Mesendoderm (in vitro differentiated cells): ENCODE results near the gene KIRREL2.

Source experiments
- DNase-seq: peaks from one replicate; pipeline ENCODE4 v3.0.0; 2013
- H2AK5ac ChIP-seq: 2 replicates; pipeline ENCODE4 v1.6.1; 2013; ENCODE audit warnings: low read length, inconsistent platforms
- H2BK120ac ChIP-seq: 2 replicates; pipeline ENCODE4 v1.6.1; 2013; ENCODE audit warnings: low read depth, mild to moderate bottlenecking, low read length, moderate library complexity, mixed read lengths
- H2BK15ac ChIP-seq: replicated peaks from 2 replicates; pipeline ENCODE4 v1.6.1; 2013; ENCODE audit warnings: low read depth, mild to moderate bottlenecking, moderate library complexity
- H2BK5ac ChIP-seq: 2 replicates; pipeline ENCODE4 v1.6.1; 2013; ENCODE audit warnings: low read length, inconsistent platforms
- H3K18ac ChIP-seq: 2 replicates; pipeline ENCODE4 v1.6.1; 2013; ENCODE audit warnings: mild to moderate bottlenecking, low read length, mixed read lengths
- H3K23ac ChIP-seq: one replicate; pipeline ENCODE4 v1.6.1; 2013; ENCODE audit warnings: low read length
- H3K27ac ChIP-seq: 2 replicates; pipeline ENCODE4 v1.5.1; 2013; ENCODE audit warnings: low read depth, mild to moderate bottlenecking, inconsistent platforms, low read length, moderate library complexity
- H3K27me3 ChIP-seq: 2 replicates; pipeline ENCODE4 v1.6.1; 2013; ENCODE audit warnings: low read length, control low read depth, mild to moderate bottlenecking, inconsistent platforms; ENCODE audit not compliant: insufficient read depth, poor library complexity
- H3K36me3 ChIP-seq: 2 replicates; pipeline ENCODE4 v1.6.1; 2013; ENCODE audit warnings: low read length, inconsistent platforms; ENCODE audit not compliant: control insufficient read depth, insufficient read depth
- H3K4ac ChIP-seq: one replicate; pipeline ENCODE4 v1.6.1; 2013; ENCODE audit warnings: low read depth, mild to moderate bottlenecking, low read length, moderate library complexity
- H3K4me1 ChIP-seq: 2 replicates; pipeline ENCODE4 v1.6.1; 2013; ENCODE audit warnings: low read depth, low read length, inconsistent platforms; ENCODE audit not compliant: control insufficient read depth
- H3K4me2 ChIP-seq: 2 replicates; pipeline ENCODE4 v1.6.1; 2013; ENCODE audit warnings: low read length
- H3K4me3 ChIP-seq: 2 replicates; pipeline ENCODE4 v1.5.1; 2013; ENCODE audit warnings: mild to moderate bottlenecking, low read length
- H3K56ac ChIP-seq: one replicate; pipeline ENCODE4 v1.6.1; 2013; ENCODE audit warnings: low read length
- H3K79me1 ChIP-seq: 2 replicates; pipeline ENCODE4 v1.6.1; 2013; ENCODE audit warnings: low read length, inconsistent platforms
- H3K79me2 ChIP-seq: 2 replicates; pipeline ENCODE4 v1.6.1; 2013; ENCODE audit warnings: mild to moderate bottlenecking, low read length; ENCODE audit not compliant: control insufficient read depth, insufficient read depth
- H3K9ac ChIP-seq: 2 replicates; pipeline ENCODE4 v1.6.1; 2013; ENCODE audit warnings: low read length, inconsistent platforms
- H4K5ac ChIP-seq: one replicate; pipeline ENCODE4 v1.6.1; 2013; ENCODE audit warnings: low read length
- H4K8ac ChIP-seq: one replicate; pipeline ENCODE4 v1.6.1; 2013; ENCODE audit warnings: low read depth, mild to moderate bottlenecking, control low read depth, low read length, moderate library complexity
- WGBS: extraction: QIAGEN DNeasy Blood & Tissue Kit; methylation state at CpG from one replicate; pipeline ENCODE4 v1.1.7; 2013; ENCODE audit warnings: low lambda C conversion rate, missing lambda C conversion rate; ENCODE audit not compliant: insufficient coverage; ENCODE audit errors: extremely low coverage; 5-methylcytosine and 5-hydroxymethylcytosine counted together

Gene KIRREL2

DNA sequence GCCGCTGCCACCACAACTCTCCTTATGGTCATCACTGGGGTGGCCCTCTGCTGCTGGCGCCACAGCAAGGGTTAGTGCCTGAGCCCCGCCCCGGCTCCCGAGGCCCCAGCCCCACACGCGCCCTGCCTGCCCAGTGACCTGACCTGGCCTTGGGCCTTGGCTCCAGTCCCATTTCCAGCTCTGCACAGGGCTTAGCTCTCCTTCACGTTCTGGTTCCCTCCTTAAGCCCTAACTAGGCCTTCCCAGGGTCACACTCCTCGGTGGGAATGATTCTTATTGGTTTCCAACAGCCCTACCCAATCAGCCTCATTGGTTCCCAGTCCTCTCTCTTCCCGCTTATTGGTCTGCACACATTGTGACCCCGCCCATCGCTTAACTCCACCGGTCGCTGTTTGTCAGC lies 5.8 kb downstream of the KIRREL2 start:
- no peaks in the 10 kb centered on the region for H3K36me3 ChIP-seq
- H3K27ac ChIP-seq = no peak overlapping the region
- no peak overlapping the region for H2BK120ac ChIP-seq
- no peak overlapping the region for H3K18ac ChIP-seq
- peaks cover 2% of the 10 kb centered on the region for H3K27me3 ChIP-seq
- H3K23ac ChIP-seq = no peak overlapping the region
- H3K79me2 ChIP-seq = no peaks in the 10 kb centered on the region
- H3K79me1 ChIP-seq = no peaks in the 10 kb centered on the region
- H2AK5ac ChIP-seq = no peak overlapping the region
- no peak overlapping the region for H3K4me3 ChIP-seq
- H3K4me1 ChIP-seq = peaks cover 3% of the 10 kb centered on the region
- H3K4me2 ChIP-seq = no peak overlapping the region
- no peak overlapping the region for H4K8ac ChIP-seq
- H3K56ac ChIP-seq = no peak overlapping the region
- no peak overlapping the region for H2BK5ac ChIP-seq
- no peak overlapping the region for H3K4ac ChIP-seq
- H3K9ac ChIP-seq = no peak overlapping the region
- DNase-seq = peak; percentile 45
- no peak overlapping the region for H4K5ac ChIP-seq
- H2BK15ac ChIP-seq = no peak overlapping the region
- WGBS = no CpG with 5 or more reads among the region's 14 CpGs

DNA sequence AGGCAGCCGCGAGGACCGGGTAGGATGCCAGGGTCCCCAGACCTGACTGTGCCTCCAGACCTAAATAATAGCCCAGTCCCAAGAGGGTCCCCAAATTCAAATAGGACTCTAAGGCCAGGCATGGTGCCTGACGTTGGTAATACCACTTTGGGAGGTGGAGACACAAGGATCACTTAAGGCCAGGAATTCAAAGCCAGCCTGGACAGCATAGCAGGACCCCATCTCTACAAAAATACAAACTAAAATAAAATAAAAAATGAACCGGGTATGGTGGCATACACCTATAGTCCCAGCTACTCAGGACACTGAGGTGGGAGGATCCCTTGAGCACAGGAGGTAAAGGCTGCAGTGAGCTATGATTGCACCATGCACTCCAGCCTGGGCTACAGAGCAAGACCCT lies 6.3 kb downstream of the KIRREL2 start:
- Histone ChIP-seq H3K23ac (no peak overlapping the region), H3K18ac (no peak overlapping the region)
- WGBS = no CpG with 5 or more reads among the region's 5 CpGs

DNA sequence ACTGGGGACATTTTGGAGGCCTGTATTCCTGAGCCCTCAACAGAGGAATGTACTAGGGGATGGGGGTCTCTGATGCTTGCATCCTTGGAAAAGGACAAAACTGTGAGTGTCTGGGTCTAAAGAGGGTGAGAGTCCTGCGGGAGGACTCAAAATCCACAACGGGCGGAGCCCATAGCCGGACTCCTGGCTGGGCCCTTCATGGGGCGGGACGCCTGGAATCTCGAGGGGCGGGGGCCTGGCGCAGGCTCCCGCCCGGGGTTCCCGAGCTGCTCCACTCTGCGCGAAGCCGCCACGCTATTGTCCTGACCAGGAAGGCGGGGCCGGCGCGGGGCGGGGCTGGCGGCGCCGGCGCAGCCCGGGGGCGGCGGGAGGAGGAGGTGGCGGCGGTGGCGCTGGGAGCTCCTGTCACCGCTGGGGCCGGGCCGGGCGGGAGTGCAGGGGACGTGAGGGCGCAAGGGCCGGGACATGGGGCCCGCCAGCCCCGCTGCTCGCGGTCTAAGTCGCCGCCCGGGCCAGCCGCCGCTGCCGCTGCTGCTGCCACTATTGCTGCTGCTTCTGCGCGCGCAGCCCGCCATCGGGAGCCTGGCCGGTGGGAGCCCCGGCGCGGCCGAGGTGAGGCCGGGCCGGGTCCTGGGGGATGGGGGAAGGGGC lies 11.6 kb downstream of the KIRREL2 start, which contains the start of gene APLP1:
TSS of gene APLP1 (plus strand) at position 403 of the 651 bp plus-strand sequence. CDS start at position 466, 63 bp downstream.
- Histone ChIP-seq H3K18ac (peak within 1 kb of the TSS; percentile 7), H3K27me3 (no peaks in the 10 kb centered on the region), H3K4me1 (peaks cover 4% of the 10 kb centered on the region), H3K9ac (peak within 1 kb of the TSS; percentile 64), H4K8ac (no peak within 1 kb of the TSS), H3K4ac (no peak within 1 kb of the TSS), H2AK5ac (no peak within 1 kb of the TSS), H2BK120ac (no peak within 1 kb of the TSS), H3K36me3 (no peaks in the 10 kb centered on the region), H3K79me1 (no peaks in the 10 kb centered on the region), H3K56ac (peak within 1 kb of the TSS; percentile 54), H3K4me3 (no peak within 1 kb of the TSS), H3K23ac (no peak within 1 kb of the TSS), H2BK5ac (no peak within 1 kb of the TSS), H3K4me2 (peak within 1 kb of the TSS; percentile 72), H4K5ac (peak within 1 kb of the TSS; percentile 33), H3K79me2 (no peaks in the 10 kb centered on the region), H2BK15ac (no peak within 1 kb of the TSS), H3K27ac (no peak within 1 kb of the TSS)
- WGBS = no CpG with 5 or more reads among the region's 60 CpGs
- peak; percentile 50 for DNase-seq

More for the DNA sequence above, 6.3 kb downstream of the KIRREL2 start:
- no peak overlapping the region for H3K9ac ChIP-seq
- no peaks in the 10 kb centered on the region for H3K79me2 ChIP-seq
- H3K27ac ChIP-seq = no peak overlapping the region
- no peak overlapping the region for H4K5ac ChIP-seq
- H2AK5ac ChIP-seq = no peak overlapping the region
- no peak overlapping the region for H2BK15ac ChIP-seq
- H3K4me3 ChIP-seq = no peak overlapping the region
- no peaks in the 10 kb centered on the region for H3K79me1 ChIP-seq
- peaks cover 4% of the 10 kb centered on the region for H3K4me1 ChIP-seq
- H3K36me3 ChIP-seq = no peaks in the 10 kb centered on the region
- DNase-seq = no peak
- no peak overlapping the region for H2BK120ac ChIP-seq
- H4K8ac ChIP-seq = no peak overlapping the region
- H3K4me2 ChIP-seq = no peak overlapping the region
- H2BK5ac ChIP-seq = no peak overlapping the region
- no peak overlapping the region for H3K56ac ChIP-seq
- no peak overlapping the region for H3K4ac ChIP-seq
- H3K27me3 ChIP-seq = peaks cover 2% of the 10 kb centered on the region

- Histone ChIP-seq H3K4me1 (peaks cover 4% of the 10 kb centered on the region), H3K79me2 (no peaks in the 10 kb centered on the region), H2BK120ac (no peak overlapping the region), H3K18ac (peak overlapping the region; percentile 7), H3K4me3 (no peak overlapping the region), H2AK5ac (no peak overlapping the region), H2BK5ac (no peak overlapping the region), H3K56ac (peak overlapping the region; percentile 42), H3K9ac (peak overlapping the region; percentile 54), H4K5ac (no peak overlapping the region), H3K4me2 (peak overlapping the region; percentile 72), H3K23ac (no peak overlapping the region), H4K8ac (no peak overlapping the region), H3K4ac (no peak overlapping the region), H3K27me3 (no peaks in the 10 kb centered on the region), H2BK15ac (no peak overlapping the region), H3K79me1 (no peaks in the 10 kb centered on the region), H3K36me3 (no peaks in the 10 kb centered on the region), H3K27ac (no peak overlapping the region)
- WGBS = no CpG with 5 or more reads among the region's 15 CpGs
- no peak for DNase-seq
These were observed 12.2 kb downstream of the KIRREL2 start for GRCh38 chr19:35868823-35869326.

GRCh38 chr19:35869327-35870123 lies 12.8 kb downstream of the KIRREL2 start:
- no peak overlapping the region for H4K5ac ChIP-seq
- no peak overlapping the region for H2BK120ac ChIP-seq
- H2BK15ac ChIP-seq = no peak overlapping the region
- H3K9ac ChIP-seq = peak overlapping the region; percentile 39
- peaks cover 4% of the 10 kb centered on the region for H3K4me1 ChIP-seq
- H3K79me1 ChIP-seq = no peaks in the 10 kb centered on the region
- no peaks in the 10 kb centered on the region for H3K27me3 ChIP-seq
- H3K4me3 ChIP-seq = no peak overlapping the region
- no peaks in the 10 kb centered on the region for H3K36me3 ChIP-seq
- no peak overlapping the region for H2BK5ac ChIP-seq
- no peak overlapping the region for H3K27ac ChIP-seq
- DNase-seq = peak; percentile 96
- H3K56ac ChIP-seq = peak overlapping the region; percentile 26
- peak overlapping the region; percentile 72 for H3K4me2 ChIP-seq
- no peak overlapping the region for H3K4ac ChIP-seq
- H3K18ac ChIP-seq = no peak overlapping the region
- no peak overlapping the region for H3K23ac ChIP-seq
- no peak overlapping the region for H4K8ac ChIP-seq
- no peak overlapping the region for H2AK5ac ChIP-seq
- no CpG with 5 or more reads among the region's 51 CpGs for WGBS
- no peaks in the 10 kb centered on the region for H3K79me2 ChIP-seq
